GM21526 (cell line): ENCODE measurements around the gene CCR3.

Experiments
- ATAC-seq: cut with Tn5 transposase; IDR thresholded peaks from one replicate; pipeline ENCODE4 v1.9.1; 2021; ENCODE audit warnings: moderate library complexity; ENCODE audit not compliant: unreplicated experiment, low FRiP score

The CCR3 gene

GRCh38 chr3:46270474-46270873, 28.2 kb downstream of the CCR3 start:
- ATAC-seq = no peak

- ATAC-seq = no peak
These were observed 29.0 kb downstream of the CCR3 start for GRCh38 chr3:46271209-46271745.

GRCh38 chr3:46272028-46272451, 29.8 kb downstream of the CCR3 start:
- no peak for ATAC-seq

- ATAC-seq = peak; percentile 93
These were observed 34.3 kb downstream of the CCR3 start for GRCh38 chr3:46276497-46277099.

GRCh38 chr3:46277476-46277875, 35.2 kb downstream of the CCR3 start:
- no peak for ATAC-seq

GRCh38 chr3:46278816-46279672, 36.8 kb downstream of the CCR3 start:
- no peak for ATAC-seq

GRCh38 chr3:46280105-46280797, 38.0 kb downstream of the CCR3 start:
- ATAC-seq = no peak

- ATAC-seq = no peak
These were observed 39.3 kb downstream of the CCR3 start for GRCh38 chr3:46281551-46281950.

GRCh38 chr3:46282041-46282440, 39.8 kb downstream of the CCR3 start:
- ATAC-seq = no peak

GRCh38 chr3:46282696-46283095, 40.4 kb downstream of the CCR3 start:
- no peak for ATAC-seq

GRCh38 chr3:46283881-46284450, 41.7 kb downstream of the CCR3 start:
- ATAC-seq = no peak

- ATAC-seq = no peak
These were observed 42.9 kb downstream of the CCR3 start for GRCh38 chr3:46284981-46285683.

- ATAC-seq = no peak
These were observed 43.8 kb downstream of the CCR3 start for GRCh38 chr3:46285931-46286619.

GRCh38 chr3:46286947-46287565, 44.8 kb downstream of the CCR3 start:
- no peak for ATAC-seq

GRCh38 chr3:46289551-46289950, 47.3 kb downstream of the CCR3 start:
- ATAC-seq = no peak

- no peak for ATAC-seq
These were observed 47.7 kb downstream of the CCR3 start for GRCh38 chr3:46289966-46290365.

- ATAC-seq = no peak
These were observed 48.8 kb downstream of the CCR3 start for GRCh38 chr3:46291046-46291445.

- ATAC-seq = no peak
These were observed 50.9 kb downstream of the CCR3 start for GRCh38 chr3:46293035-46293724.
